ENCODE data around the gene LARP4B. TPM values are rescaled to one million over a fixed set of nuclear protein-coding genes. Genes with fewer than 3 reads are reported as not detected.

Gene LARP4B
- total and polyA plus RNA-seq, 2 donors (not counting 3 experiments of a cell fraction or from before 2014, with no cell fraction given) = 27.4 to 101 TPM

- CTCF ChIA-PET = no interaction called here
- dilution Hi-C loops (cut with MboI; ENCODE audit: extremely low pct_ligation_motif_present, low sequenced_read_pairs) = no loop called here
Observed at GRCh38 chr10:871951-872403, 59.5 kb downstream of the LARP4B start.

More at GRCh38 chr10:871951-872403, 59.5 kb downstream of the LARP4B start:
- Histone ChIP-seq H3K9ac (replicated peaks; ENCODE audit: extremely low read depth, insufficient read depth, low read length) (no peak overlapping the region), H3K36me3 (ENCODE audit: control insufficient read depth in 2 of 2, extremely low read depth in 1 of 2, insufficient read depth in 2 of 2, low read length in 2 of 2) (peaks cover 0 to 29% of the 10 kb centered on the region in 2 experiments), H3K27ac (ENCODE audit: insufficient read depth, low read depth, low read length) (no peak overlapping the region), H3K4me1 (ENCODE audit: control insufficient read depth, extremely low read depth, insufficient read depth, low read length) (no peaks in the 10 kb centered on the region), H3K9me1 (replicated peaks; ENCODE audit: control insufficient read depth, extremely low read depth, insufficient read depth, low read length) (no peaks in the 10 kb centered on the region), H4K20me1 (replicated peaks; ENCODE audit: control insufficient read depth, extremely low read depth, insufficient read depth, low read length) (no peaks in the 10 kb centered on the region), H3K9me3 (replicated peaks; ENCODE audit: control insufficient read depth, insufficient read depth, low read length) (no peaks in the 10 kb centered on the region), H3K27me3 (ENCODE audit: control insufficient read depth in 2 of 2, insufficient read depth in 2 of 2, low read length in 2 of 2) (no peaks in the 10 kb centered on the region), H2AFZ (ENCODE audit: low read depth, low read length) (no peak overlapping the region), H3K79me2 (ENCODE audit: control insufficient read depth, insufficient read depth, low read length) (peaks cover 67% of the 10 kb centered on the region), H3K4me3 (replicated peaks in 1 of 3; ENCODE audit: insufficient read depth in 1 of 3, low read depth in 1 of 3, low read length in 3 of 3) (no peak overlapping the region), H3K4me2 (ENCODE audit: insufficient read depth, low read length) (no peak overlapping the region)
- TF ChIP-seq POLR2AphosphoS5 (IDR thresholded peaks at IDR 0.05; ENCODE audit: insufficient read depth, low read depth, low read length) = no peak
- TF ChIP-seq MAX (IDR thresholded peaks at IDR 0.05; ENCODE audit: insufficient read depth, insufficient read length) = no peak
- TF ChIP-seq FOS (IDR thresholded peaks at IDR 0.05; ENCODE audit: borderline replicate concordance, insufficient read depth, low read length) = no peak
- no peak for TF ChIP-seq MYC (IDR thresholded peaks at IDR 0.05; ENCODE audit: low read depth, low read length)
- no peak for TF ChIP-seq GATA2 (IDR thresholded peaks at IDR 0.05; ENCODE audit: insufficient read depth, insufficient read length, low read depth, low read length)
- no peak for TF ChIP-seq POLR2A (IDR thresholded peaks at IDR 0.05; ENCODE audit: low read depth, low read length)
- TF ChIP-seq EZH2 (IDR thresholded peaks at IDR 0.05; ENCODE audit: borderline replicate concordance, low read depth, low read length, severe bottlenecking) = no peak
- no peak for TF ChIP-seq JUN (IDR thresholded peaks at IDR 0.05; ENCODE audit: borderline replicate concordance, insufficient read depth, insufficient read length, low read depth)
- TF ChIP-seq CTCF (IDR thresholded peaks at IDR 0.05; ENCODE audit: extremely low read depth in 1 of 2, insufficient read depth in 1 of 2, low read depth in 1 of 2, low read length in 2 of 2) = no peak
- POLR2A ChIA-PET = no interaction called here
- BruUV-seq (replicated peaks) = no TSS peak
- FAIRE-seq (no peak), DNase-seq (ENCODE audit: low read depth, low spot score) (no peak)
- intact Hi-C loops (cut with micrococcal nuclease) = no loop called here

All from endothelial cell of umbilical vein (primary cell).